T-helper 2 cell treated with Interferon-gamma antibody and Interleukin-4, amounts not matched to agents 100 ng/mL and 5 ng/mL, for 36 hours (primary cell): ENCODE results near the gene RB1. TPM values are rescaled to one million over a fixed set of nuclear protein-coding genes. Genes with fewer than 3 reads are reported as not detected.
"Not testable (repeated sequence)": the region's sequence is repeated elsewhere in the genome, so short reads cannot be mapped to it uniquely, and the experiment has no call there.

ENCODE experiments used
- intact Hi-C: fragments of 100-400 bp; cut with micrococcal nuclease; formaldehyde crosslinking; loops from one replicate; pipeline ENCODE4 v1.15.1; 2023
- total RNA-seq: library from RNA; stranded (reverse); gene quantifications from 2 replicates; pipeline ENCODE4 v1.2.3, GENCODE V29; 2022

RB1 gene
- total RNA-seq, 1 donor from 2014 or later = 40.0 TPM

GRCh38 chr13:48403913-48404312, 100.4 kb downstream of the RB1 start:
- intact Hi-C loops = loop anchor here (1.0 to 5.0 kb wide), 6 partner anchors 8 to 367 kb away; partner anchors contain the start of gene NUDT15

- intact Hi-C loops = loop anchor here (5.0 kb wide), 2 partner anchors 177 to 368 kb away; partner anchors contain the start of gene NUDT15
Observed at GRCh38 chr13:48404952-48405351, 101.4 kb downstream of the RB1 start.

GRCh38 chr13:48405875-48406274, 102.3 kb downstream of the RB1 start:
- intact Hi-C loops = no loop called here

- intact Hi-C loops = loop anchor here (5.0 kb wide), 4 partner anchors 37 to 178 kb away; partner anchors contain the start of gene ITM2B
Observed at GRCh38 chr13:48410199-48410598, 106.6 kb downstream of the RB1 start.

- intact Hi-C loops = loop anchor here (5.0 kb wide), 4 partner anchors 36 to 179 kb away; partner anchors contain the start of gene ITM2B
Observed at GRCh38 chr13:48411147-48411794, 107.7 kb downstream of the RB1 start.

GRCh38 chr13:48411841-48412531, 108.4 kb downstream of the RB1 start:
- intact Hi-C loops = loop anchor here (1.0 to 5.0 kb wide), 7 partner anchors 9 to 241 kb away; partner anchors contain the start of genes CYSLTR2 and ITM2B

- intact Hi-C loops = loop anchor here (1.0 to 5.0 kb wide), 8 partner anchors 10 to 240 kb away; partner anchors contain the start of genes CYSLTR2 and ITM2B
Observed at GRCh38 chr13:48412881-48413351, 109.4 kb downstream of the RB1 start, which contains the start of gene LPAR6. Gene LPAR6, minus strand, starts transcription at chr13:48413113. Its CDS starts 690 bp downstream, at chr13:48412423.

GRCh38 chr13:48414501-48414900, 111.0 kb downstream of the RB1 start:
- intact Hi-C loops = loop anchor here (5.0 kb wide), 4 partner anchors 33 to 182 kb away; partner anchors contain the start of gene ITM2B

- intact Hi-C loops = no loop called here
Observed at GRCh38 chr13:48415516-48415915, 112.0 kb downstream of the RB1 start.

- intact Hi-C loops = not testable (repeated sequence)
Observed at GRCh38 chr13:48422003-48422402, 118.5 kb downstream of the RB1 start.

GRCh38 chr13:48424212-48424611, 120.7 kb downstream of the RB1 start:
- intact Hi-C loops = no loop called here

- intact Hi-C loops = no loop called here
Observed at GRCh38 chr13:48426052-48426451, 122.5 kb downstream of the RB1 start.

GRCh38 chr13:48426755-48427298, 123.3 kb downstream of the RB1 start:
- intact Hi-C loops = not testable (repeated sequence)

- intact Hi-C loops = no loop called here
Observed at GRCh38 chr13:48429036-48429435, 125.5 kb downstream of the RB1 start.

GRCh38 chr13:48429886-48430285, 126.3 kb downstream of the RB1 start:
- intact Hi-C loops = no loop called here

- intact Hi-C loops = no loop called here
Observed at GRCh38 chr13:48431431-48431830, 127.9 kb downstream of the RB1 start.

- intact Hi-C loops = no loop called here
Observed at GRCh38 chr13:48431987-48432615, 128.6 kb downstream of the RB1 start.

GRCh38 chr13:48434200-48434599, 130.6 kb downstream of the RB1 start:
- intact Hi-C loops = no loop called here

- intact Hi-C loops = no loop called here
Observed at GRCh38 chr13:48436661-48437288, 133.2 kb downstream of the RB1 start.

- intact Hi-C loops = no loop called here
Observed at GRCh38 chr13:48437371-48437770, 133.8 kb downstream of the RB1 start.
